Measurements from ENCODE around the gene BIRC2. TPM values are rescaled to one million over a fixed set of nuclear protein-coding genes. Genes with fewer than 3 reads are reported as not detected.

The BIRC2 gene
- total and polyA plus RNA-seq, 4 donors = 14.1 to 46.7 (median 29.5) TPM

DNA sequence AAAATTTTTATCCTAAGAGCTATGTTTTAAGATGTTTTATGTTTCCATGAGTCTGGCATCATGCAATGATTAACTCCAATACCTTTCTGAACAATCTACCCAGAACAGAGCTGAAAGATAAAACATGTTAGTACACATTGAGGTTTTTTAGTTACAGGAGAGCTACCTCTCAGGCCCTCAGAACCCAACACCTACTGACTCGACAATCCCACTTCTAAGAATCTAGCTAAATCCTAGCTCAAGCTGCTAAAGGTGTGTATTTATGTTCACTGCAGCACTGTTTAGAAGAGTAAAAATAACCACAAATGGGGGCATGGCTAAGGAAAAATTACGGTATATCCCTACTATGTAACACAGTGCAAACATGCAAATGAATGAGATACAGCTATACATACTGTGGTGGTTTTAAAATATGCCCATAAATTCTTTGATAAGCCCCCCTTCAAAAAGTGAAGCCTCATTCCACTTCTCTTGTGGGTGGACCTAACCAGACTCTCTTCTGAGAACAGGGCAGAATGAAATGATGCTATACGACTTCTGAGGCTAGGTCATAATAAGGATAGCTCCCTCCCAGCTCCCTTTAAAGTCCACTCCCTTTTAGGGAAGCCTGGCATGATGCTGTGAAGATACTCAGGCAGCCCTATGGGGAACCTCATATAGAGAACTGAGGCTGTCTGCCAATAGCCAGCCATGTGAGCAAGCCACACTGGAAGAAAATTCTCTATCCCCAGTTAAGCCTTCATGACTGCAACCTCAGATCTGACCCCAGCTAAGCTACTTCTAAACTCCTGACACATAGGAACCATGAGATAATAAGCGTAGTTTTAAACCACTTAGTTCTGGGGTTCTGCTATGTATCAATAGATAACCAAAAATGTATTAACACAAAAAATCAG is 76.1 kb downstream of the BIRC2 start:
- WGBS = 89% methylated on average over 4 of the region's 4 CpGs

More for the DNA sequence above, 76.1 kb downstream of the BIRC2 start:
- no peaks in the 10 kb centered on the region for H3K9me3 ChIP-seq (ENCODE audit: control insufficient read depth in 4 of 4, low read length in 3 of 4)
- TF ChIP-seq, protein P1, sequence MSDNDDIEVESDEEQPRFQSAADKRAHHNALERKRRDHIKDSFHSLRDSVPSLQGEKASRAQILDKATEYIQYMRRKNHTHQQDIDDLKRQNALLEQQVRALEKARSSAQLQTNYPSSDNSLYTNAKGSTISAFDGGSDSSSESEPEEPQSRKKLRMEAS (IDR thresholded peaks at IDR 0.05) = no peak
- TF ChIP-seq RAD21 (IDR thresholded peaks at IDR 0.05) (no peak), RXRA (IDR thresholded peaks at IDR 0.05) (no peak), TAF1 (conservative IDR thresholded peaks at IDR 0.05) (no peak), HNF4G (IDR thresholded peaks at IDR 0.05) (no peak), ATF3 (IDR thresholded peaks at IDR 0.05) (no peak), HNF4A (conservative IDR thresholded peaks at IDR 0.05) (no peak), FOXA1 (IDR thresholded peaks at IDR 0.05) (no peak), FOXA2 (IDR thresholded peaks at IDR 0.05) (no peak), SP1 (IDR thresholded peaks at IDR 0.05) (no peak), GABPA (IDR thresholded peaks at IDR 0.05 in 1 of 2, conservative IDR thresholded peaks at IDR 0.05 in 1 of 2) (no peak), NR2F2 (IDR thresholded peaks at IDR 0.05) (no peak), YY1 (IDR thresholded peaks at IDR 0.05) (no peak), EGR1 (IDR thresholded peaks at IDR 0.05; ENCODE audit: low read depth in 2 of 2) (no peak), JUND (IDR thresholded peaks at IDR 0.05) (no peak)
- TF ChIP-seq, protein P2, sequence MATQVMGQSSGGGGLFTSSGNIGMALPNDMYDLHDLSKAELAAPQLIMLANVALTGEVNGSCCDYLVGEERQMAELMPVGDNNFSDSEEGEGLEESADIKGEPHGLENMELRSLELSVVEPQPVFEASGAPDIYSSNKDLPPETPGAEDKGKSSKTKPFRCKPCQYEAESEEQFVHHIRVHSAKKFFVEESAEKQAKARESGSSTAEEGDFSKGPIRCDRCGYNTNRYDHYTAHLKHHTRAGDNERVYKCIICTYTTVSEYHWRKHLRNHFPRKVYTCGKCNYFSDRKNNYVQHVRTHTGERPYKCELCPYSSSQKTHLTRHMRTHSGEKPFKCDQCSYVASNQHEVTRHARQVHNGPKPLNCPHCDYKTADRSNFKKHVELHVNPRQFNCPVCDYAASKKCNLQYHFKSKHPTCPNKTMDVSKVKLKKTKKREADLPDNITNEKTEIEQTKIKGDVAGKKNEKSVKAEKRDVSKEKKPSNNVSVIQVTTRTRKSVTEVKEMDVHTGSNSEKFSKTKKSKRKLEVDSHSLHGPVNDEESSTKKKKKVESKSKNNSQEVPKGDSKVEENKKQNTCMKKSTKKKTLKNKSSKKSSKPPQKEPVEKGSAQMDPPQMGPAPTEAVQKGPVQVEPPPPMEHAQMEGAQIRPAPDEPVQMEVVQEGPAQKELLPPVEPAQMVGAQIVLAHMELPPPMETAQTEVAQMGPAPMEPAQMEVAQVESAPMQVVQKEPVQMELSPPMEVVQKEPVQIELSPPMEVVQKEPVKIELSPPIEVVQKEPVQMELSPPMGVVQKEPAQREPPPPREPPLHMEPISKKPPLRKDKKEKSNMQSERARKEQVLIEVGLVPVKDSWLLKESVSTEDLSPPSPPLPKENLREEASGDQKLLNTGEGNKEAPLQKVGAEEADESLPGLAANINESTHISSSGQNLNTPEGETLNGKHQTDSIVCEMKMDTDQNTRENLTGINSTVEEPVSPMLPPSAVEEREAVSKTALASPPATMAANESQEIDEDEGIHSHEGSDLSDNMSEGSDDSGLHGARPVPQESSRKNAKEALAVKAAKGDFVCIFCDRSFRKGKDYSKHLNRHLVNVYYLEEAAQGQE (IDR thresholded peaks at IDR 0.05) = no peak
- TF ChIP-seq, protein P3, sequence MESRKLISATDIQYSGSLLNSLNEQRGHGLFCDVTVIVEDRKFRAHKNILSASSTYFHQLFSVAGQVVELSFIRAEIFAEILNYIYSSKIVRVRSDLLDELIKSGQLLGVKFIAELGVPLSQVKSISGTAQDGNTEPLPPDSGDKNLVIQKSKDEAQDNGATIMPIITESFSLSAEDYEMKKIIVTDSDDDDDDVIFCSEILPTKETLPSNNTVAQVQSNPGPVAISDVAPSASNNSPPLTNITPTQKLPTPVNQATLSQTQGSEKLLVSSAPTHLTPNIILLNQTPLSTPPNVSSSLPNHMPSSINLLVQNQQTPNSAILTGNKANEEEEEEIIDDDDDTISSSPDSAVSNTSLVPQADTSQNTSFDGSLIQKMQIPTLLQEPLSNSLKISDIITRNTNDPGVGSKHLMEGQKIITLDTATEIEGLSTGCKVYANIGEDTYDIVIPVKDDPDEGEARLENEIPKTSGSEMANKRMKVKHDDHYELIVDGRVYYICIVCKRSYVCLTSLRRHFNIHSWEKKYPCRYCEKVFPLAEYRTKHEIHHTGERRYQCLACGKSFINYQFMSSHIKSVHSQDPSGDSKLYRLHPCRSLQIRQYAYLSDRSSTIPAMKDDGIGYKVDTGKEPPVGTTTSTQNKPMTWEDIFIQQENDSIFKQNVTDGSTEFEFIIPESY (IDR thresholded peaks at IDR 0.05) = no peak
- TF ChIP-seq, protein P4, sequence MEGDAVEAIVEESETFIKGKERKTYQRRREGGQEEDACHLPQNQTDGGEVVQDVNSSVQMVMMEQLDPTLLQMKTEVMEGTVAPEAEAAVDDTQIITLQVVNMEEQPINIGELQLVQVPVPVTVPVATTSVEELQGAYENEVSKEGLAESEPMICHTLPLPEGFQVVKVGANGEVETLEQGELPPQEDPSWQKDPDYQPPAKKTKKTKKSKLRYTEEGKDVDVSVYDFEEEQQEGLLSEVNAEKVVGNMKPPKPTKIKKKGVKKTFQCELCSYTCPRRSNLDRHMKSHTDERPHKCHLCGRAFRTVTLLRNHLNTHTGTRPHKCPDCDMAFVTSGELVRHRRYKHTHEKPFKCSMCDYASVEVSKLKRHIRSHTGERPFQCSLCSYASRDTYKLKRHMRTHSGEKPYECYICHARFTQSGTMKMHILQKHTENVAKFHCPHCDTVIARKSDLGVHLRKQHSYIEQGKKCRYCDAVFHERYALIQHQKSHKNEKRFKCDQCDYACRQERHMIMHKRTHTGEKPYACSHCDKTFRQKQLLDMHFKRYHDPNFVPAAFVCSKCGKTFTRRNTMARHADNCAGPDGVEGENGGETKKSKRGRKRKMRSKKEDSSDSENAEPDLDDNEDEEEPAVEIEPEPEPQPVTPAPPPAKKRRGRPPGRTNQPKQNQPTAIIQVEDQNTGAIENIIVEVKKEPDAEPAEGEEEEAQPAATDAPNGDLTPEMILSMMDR (IDR thresholded peaks at IDR 0.05; ENCODE audit: low read depth, low read length, missing input control) = no peak
- peaks cover 0 to 3% (median under 1%) of the 10 kb centered on the region in 4 donors for H3K4me1 ChIP-seq (ENCODE audit: control insufficient read depth in 4 of 4, insufficient read depth in 4 of 4, low read length in 3 of 4)
- no peak for DNase-seq (ENCODE audit: low spot score)
- no peak overlapping the region for H3K27ac ChIP-seq (ENCODE audit: low read depth in 1 of 2, low read length in 2 of 2)
- H3K4me3 ChIP-seq (ENCODE audit: low read depth in 1 of 3, low read length in 3 of 3) = no peak overlapping the region
- H3K36me3 ChIP-seq (ENCODE audit: control insufficient read depth in 4 of 4, insufficient read depth in 3 of 4, low read depth in 1 of 4, low read length in 3 of 4) = peaks cover 0 to 3% (median 1%) of the 10 kb centered on the region in 4 donors
- H3K9ac ChIP-seq (ENCODE audit: low read depth in 1 of 2, low read length in 2 of 2) = no peak overlapping the region
- H3K27me3 ChIP-seq (ENCODE audit: control insufficient read depth in 4 of 4, insufficient read depth in 4 of 4, low read length in 3 of 4) = no peaks in the 10 kb centered on the region

All from liver (tissue), 9 donors.